22Rv1 (cell line): ENCODE measurements around the gene DOCK10.

ENCODE experiments used
- CTCF ChIP-seq: fragments of 450-650 bp; IDR thresholded peaks from 2 replicates; pipeline ENCODE4 v1.5.1; 2017; ENCODE audit warnings: mild to moderate bottlenecking
- ZFX ChIP-seq: fragments of 450-650 bp; IDR thresholded peaks from 2 replicates; pipeline ENCODE4 v1.6.1; 2017; ENCODE audit warnings: antibody characterized with exemption, borderline replicate concordance

GRCh38 chr2:224986477-224986876 is 55.8 kb downstream of the DOCK10 start:
- TF ChIP-seq CTCF (no peak), ZFX (no peak)
